Activated naive CD4-positive, alpha-beta T cell treated with anti-CD3 and anti-CD28 coated beads, Interleukin-2, amount 50 U/mL, for 72 hours (primary cell): Measurements from ENCODE around the gene FIZ1. TPM values are rescaled to one million over a fixed set of nuclear protein-coding genes. Genes with fewer than 3 reads are reported as not detected.
"Not testable (repeated sequence)": the region's sequence is repeated elsewhere in the genome, so short reads cannot be mapped to it uniquely, and the experiment has no call there.

Source experiments
- ATAC-seq, 2 donors: fragments of 150-1000 bp; cut with Tn5 transposase; 2 replicates each; pipeline ENCODE4 v1.10.0; 2021; ENCODE audit warnings: mild to moderate bottlenecking in 2 of 2, moderate library complexity in 2 of 2
- DNase-seq, 2 donors: peaks; one replicate each; pipeline ENCODE4 v3.0.0; 2021 to 2022; ENCODE audit warnings: low spot score in 2 of 2
- H3K27ac Mint-ChIP-seq, 2 donors: one replicate each; pipeline ENCODE4 v1.8.0; 2022; ENCODE audit warnings: mild to moderate bottlenecking in 2 of 2, mixed read lengths in 2 of 2
- H3K36me3 Mint-ChIP-seq, 2 donors: one replicate each; pipeline ENCODE4 v1.8.0; 2022; ENCODE audit warnings: mixed read lengths in 2 of 2
- H3K9me3 Mint-ChIP-seq, 2 donors: one replicate each; pipeline ENCODE4 v1.8.0; 2022; ENCODE audit warnings: mixed read lengths in 2 of 2
- total RNA-seq, 2 donors: library from RNA; stranded (reverse); gene quantifications; one replicate each; pipeline ENCODE4 v1.2.3, GENCODE V29; 2022

Gene FIZ1
- total RNA-seq, 2 donors from 2014 or later = 10.2 to 12.3 TPM

- H3K36me3 Mint-ChIP-seq = peaks cover 8 to 19% of the 10 kb centered on the region in 2 donors
- no peak for DNase-seq
- peak overlapping the region in 1 of 2 donors; percentile 96 for H3K27ac Mint-ChIP-seq
Observed at GRCh38 chr19:55578761-55579747, 20.3 kb downstream of the FIZ1 start.

GRCh38 chr19:55578031-55578760, 21.1 kb downstream of the FIZ1 start:
- Mint-ChIP-seq H3K27ac (no peak overlapping the region), H3K36me3 (peaks cover 8 to 19% of the 10 kb centered on the region in 2 donors), H3K9me3 (no peaks in the 10 kb centered on the region)
- DNase-seq = no peak
- no peak for ATAC-seq

More at GRCh38 chr19:55578761-55579747, 20.3 kb downstream of the FIZ1 start:
- no peak for ATAC-seq
- no peaks in the 10 kb centered on the region for H3K9me3 Mint-ChIP-seq

- H3K36me3 Mint-ChIP-seq = peaks cover 8 to 19% of the 10 kb centered on the region in 2 donors
- no peak overlapping the region for H3K27ac Mint-ChIP-seq
- no peak for DNase-seq
- no peaks in the 10 kb centered on the region for H3K9me3 Mint-ChIP-seq
- no peak for ATAC-seq
Observed at GRCh38 chr19:55576746-55577145, 22.6 kb downstream of the FIZ1 start.

- H3K9me3 Mint-ChIP-seq, H3K27ac Mint-ChIP-seq, DNase-seq, ATAC-seq: not testable (repeated sequence)
- peaks cover 0 to 12% of the 10 kb centered on the region in 2 donors for H3K36me3 Mint-ChIP-seq
Observed at GRCh38 chr19:55573929-55574328, 25.4 kb downstream of the FIZ1 start.

GRCh38 chr19:55569477-55569876, 29.8 kb downstream of the FIZ1 start:
- ATAC-seq, H3K27ac Mint-ChIP-seq, DNase-seq, H3K36me3 Mint-ChIP-seq, H3K9me3 Mint-ChIP-seq: not testable (repeated sequence)

GRCh38 chr19:55567708-55568328, 31.5 kb downstream of the FIZ1 start:
- no peak for DNase-seq
- Mint-ChIP-seq H3K36me3 (no peaks in the 10 kb centered on the region), H3K9me3 (no peaks in the 10 kb centered on the region), H3K27ac (no peak overlapping the region)
- ATAC-seq = no peak

- no peak overlapping the region for H3K27ac Mint-ChIP-seq
Observed at GRCh38 chr19:55566823-55567222, 32.5 kb downstream of the FIZ1 start.

GRCh38 chr19:55563261-55563690, 36.0 kb downstream of the FIZ1 start:
- Mint-ChIP-seq H3K27ac (no peak overlapping the region), H3K36me3 (no peaks in the 10 kb centered on the region), H3K9me3 (no peaks in the 10 kb centered on the region)
- DNase-seq (no peak), ATAC-seq (no peak)

More at GRCh38 chr19:55566823-55567222, 32.5 kb downstream of the FIZ1 start:
- Mint-ChIP-seq H3K9me3 (no peaks in the 10 kb centered on the region), H3K36me3 (no peaks in the 10 kb centered on the region)
- ATAC-seq (no peak), DNase-seq (no peak)

GRCh38 chr19:55559684-55560083, 39.6 kb downstream of the FIZ1 start:
- H3K27ac Mint-ChIP-seq = no peak overlapping the region
- H3K36me3 Mint-ChIP-seq = no peaks in the 10 kb centered on the region
- ATAC-seq = no peak
- H3K9me3 Mint-ChIP-seq = no peaks in the 10 kb centered on the region
- no peak for DNase-seq

GRCh38 chr19:55554741-55555152, 44.6 kb downstream of the FIZ1 start:
- ATAC-seq = no peak
- H3K9me3 Mint-ChIP-seq = no peaks in the 10 kb centered on the region
- no peaks in the 10 kb centered on the region for H3K36me3 Mint-ChIP-seq
- no peak overlapping the region for H3K27ac Mint-ChIP-seq
- no peak for DNase-seq

- Mint-ChIP-seq H3K27ac (no peak overlapping the region), H3K9me3 (no peaks in the 10 kb centered on the region), H3K36me3 (no peaks in the 10 kb centered on the region)
- DNase-seq (no peak), ATAC-seq (no peak)
Observed at GRCh38 chr19:55554302-55554701, 45.0 kb downstream of the FIZ1 start.

GRCh38 chr19:55553217-55554182, 45.8 kb downstream of the FIZ1 start:
- H3K27ac Mint-ChIP-seq = no peak overlapping the region
- no peak for ATAC-seq
- no peak for DNase-seq
- no peaks in the 10 kb centered on the region for H3K36me3 Mint-ChIP-seq
- no peaks in the 10 kb centered on the region for H3K9me3 Mint-ChIP-seq

- Mint-ChIP-seq H3K27ac (no peak overlapping the region), H3K36me3 (no peaks in the 10 kb centered on the region), H3K9me3 (no peaks in the 10 kb centered on the region)
- no peak for DNase-seq
- no peak for ATAC-seq
Observed at GRCh38 chr19:55552620-55553019, 46.7 kb downstream of the FIZ1 start.

- Mint-ChIP-seq H3K36me3 (no peaks in the 10 kb centered on the region), H3K27ac (no peak overlapping the region), H3K9me3 (no peaks in the 10 kb centered on the region)
- no peak for ATAC-seq
- DNase-seq = no peak
Observed at GRCh38 chr19:55552206-55552605, 47.1 kb downstream of the FIZ1 start.

GRCh38 chr19:55550321-55550650, 49.0 kb downstream of the FIZ1 start:
- no peak overlapping the region for H3K27ac Mint-ChIP-seq
- no peak for ATAC-seq
- DNase-seq = no peak
- no peaks in the 10 kb centered on the region for H3K9me3 Mint-ChIP-seq
- H3K36me3 Mint-ChIP-seq = no peaks in the 10 kb centered on the region
